Osteoblast (primary cell): Measurements from ENCODE around the gene CAPN12. TPM values are rescaled to one million over a fixed set of nuclear protein-coding genes. Genes with fewer than 3 reads are reported as not detected.

Experiments
- DNase-seq: peaks from one replicate; pipeline ENCODE4 v3.0.0; 2011; ENCODE audit warnings: low spot score, mixed read lengths; ENCODE audit not compliant: insufficient read length; ENCODE audit errors: missing footprints
- H2AFZ ChIP-seq: 2 replicates; pipeline ENCODE4 v1.6.0; 2011; ENCODE audit warnings: mild to moderate bottlenecking, low read length
- H3K27ac ChIP-seq: 2 replicates; pipeline ENCODE4 v1.5.1; 2011; ENCODE audit warnings: mild to moderate bottlenecking, low read depth, low read length, moderate library complexity
- H3K27me3 ChIP-seq: 2 replicates; pipeline ENCODE4 v1.6.0; 2012; ENCODE audit warnings: mild to moderate bottlenecking, control low read depth, inconsistent platforms, low read length, moderate library complexity; ENCODE audit not compliant: insufficient read depth
- H3K36me3 ChIP-seq: 2 replicates; pipeline ENCODE4 v1.5.1; 2011; ENCODE audit warnings: mild to moderate bottlenecking, low read length, control low read depth, moderate library complexity; ENCODE audit not compliant: insufficient read depth
- H3K4me1 ChIP-seq: 2 replicates; pipeline ENCODE4 v1.5.1; 2011; ENCODE audit warnings: mild to moderate bottlenecking, low read length, control low read depth, moderate library complexity; ENCODE audit not compliant: insufficient read depth
- H3K4me2 ChIP-seq: 2 replicates; pipeline ENCODE4 v1.6.0; 2011; ENCODE audit warnings: mild to moderate bottlenecking, low read length; ENCODE audit not compliant: insufficient read depth
- H3K4me3 ChIP-seq: fragments of 200-600 bp; sonication (generic); 3 replicates; pipeline ENCODE4 v1.5.1; 2012; ENCODE audit warnings: mild to moderate bottlenecking, low read length, inconsistent platforms; ENCODE audit not compliant: insufficient read depth
- H3K79me2 ChIP-seq: 2 replicates; pipeline ENCODE4 v1.6.0; 2012; ENCODE audit warnings: mild to moderate bottlenecking, low read length, control low read depth, inconsistent platforms; ENCODE audit not compliant: insufficient read depth
- H3K9me3 ChIP-seq: 2 replicates; pipeline ENCODE4 v1.5.1; 2011; ENCODE audit warnings: low read depth, low read length, control low read depth
- H4K20me1 ChIP-seq: 2 replicates; pipeline ENCODE4 v1.6.0; 2012; ENCODE audit warnings: mild to moderate bottlenecking, low read length, control low read depth; ENCODE audit not compliant: insufficient read depth
- CTCF ChIP-seq: IDR thresholded peaks from 2 replicates; pipeline ENCODE4 v1.5.1; 2011; ENCODE audit warnings: mild to moderate bottlenecking, low read depth, low read length, moderate library complexity; ENCODE audit errors: extremely low read depth
- total RNA-seq: library from RNA; depleted of rRNA; stranded (reverse); fragments of >200 nt; gene quantifications from 2 replicates; pipeline ENCODE4 v1.2.3, GENCODE V29; 2012

The CAPN12 gene
- total RNA-seq, 1 donor: not detected

GRCh38 chr19:38729653-38730469, 14.4 kb downstream of the CAPN12 start:
- Histone ChIP-seq H3K4me2 (no peak overlapping the region), H3K27ac (no peak overlapping the region), H3K9me3 (no peaks in the 10 kb centered on the region), H4K20me1 (peaks cover 12% of the 10 kb centered on the region), H3K4me3 (no peak overlapping the region), H3K36me3 (peaks cover 74% of the 10 kb centered on the region), H3K27me3 (no peaks in the 10 kb centered on the region), H2AFZ (no peak overlapping the region), H3K79me2 (peaks cover 10% of the 10 kb centered on the region), H3K4me1 (peaks cover 3% of the 10 kb centered on the region)
- DNase-seq: peak; percentile 95
- TF ChIP-seq CTCF: peak; percentile 75

GRCh38 chr19:38728752-38729541, 15.3 kb downstream of the CAPN12 start:
- Histone ChIP-seq H3K27me3 (no peaks in the 10 kb centered on the region), H3K9me3 (no peaks in the 10 kb centered on the region), H2AFZ (no peak overlapping the region), H3K27ac (no peak overlapping the region), H4K20me1 (peaks cover 11% of the 10 kb centered on the region), H3K36me3 (peaks cover 81% of the 10 kb centered on the region), H3K79me2 (peaks cover 10% of the 10 kb centered on the region), H3K4me1 (no peaks in the 10 kb centered on the region), H3K4me2 (no peak overlapping the region), H3K4me3 (no peak overlapping the region)
- no peak for TF ChIP-seq CTCF
- DNase-seq: peak; percentile 86

- TF ChIP-seq CTCF: no peak
- Histone ChIP-seq H4K20me1 (peaks cover 13% of the 10 kb centered on the region), H2AFZ (no peak overlapping the region), H3K4me3 (no peak overlapping the region), H3K27ac (no peak overlapping the region), H3K27me3 (no peaks in the 10 kb centered on the region), H3K4me1 (no peaks in the 10 kb centered on the region), H3K9me3 (no peaks in the 10 kb centered on the region), H3K36me3 (peaks cover 90% of the 10 kb centered on the region), H3K79me2 (peaks cover 13% of the 10 kb centered on the region), H3K4me2 (no peak overlapping the region)
- DNase-seq: peak; percentile 88
These were observed 16.2 kb downstream of the CAPN12 start for GRCh38 chr19:38727868-38728660.
